Astrocyte (in vitro differentiated cells and primary cell): ENCODE results near the gene USP17L10.
"Not testable (repeated sequence)": the region's sequence is repeated elsewhere in the genome, so short reads cannot be mapped to it uniquely, and the experiment has no call there.

Experiments
- CTCF ChIP-seq: IDR thresholded peaks from 2 replicates; pipeline ENCODE4 v1.5.1; 2011; ENCODE audit warnings: low read depth, mild to moderate bottlenecking, inconsistent platforms, low read length, moderate library complexity; ENCODE audit not compliant: insufficient read depth
- EZH2 ChIP-seq: IDR thresholded peaks from 2 replicates; pipeline ENCODE4 v1.6.1; 2012; ENCODE audit warnings: mild to moderate bottlenecking, low read length, inconsistent platforms; ENCODE audit not compliant: insufficient read depth

DNA sequence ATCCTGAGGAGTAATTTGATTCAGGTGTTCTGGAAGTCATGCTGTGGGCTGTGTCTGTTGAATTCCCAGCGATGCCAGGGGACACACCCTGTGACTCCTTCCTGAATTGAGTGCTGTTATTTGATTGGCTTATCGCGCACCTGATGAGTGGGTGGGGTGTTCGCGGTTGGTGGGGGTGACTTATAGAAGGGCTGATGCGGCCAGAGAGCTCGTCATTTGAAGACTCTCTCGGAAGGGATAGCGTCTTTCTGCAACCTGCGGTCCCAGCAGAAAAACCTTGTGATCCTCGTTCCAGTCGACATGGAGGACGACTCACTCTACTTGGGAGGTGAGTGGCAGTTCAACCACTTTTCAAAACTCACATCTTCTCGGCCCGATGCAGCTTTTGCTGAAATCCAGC lies 47.4 kb downstream of the USP17L10 start, which contains the start of gene USP17L20:
- TF ChIP-seq CTCF, EZH2: not testable (repeated sequence)
